ENCODE data around the gene TRNP1.
"Not testable (repeated sequence)": the region's sequence is repeated elsewhere in the genome, so short reads cannot be mapped to it uniquely, and the experiment has no call there.

The TRNP1 gene, protein sequence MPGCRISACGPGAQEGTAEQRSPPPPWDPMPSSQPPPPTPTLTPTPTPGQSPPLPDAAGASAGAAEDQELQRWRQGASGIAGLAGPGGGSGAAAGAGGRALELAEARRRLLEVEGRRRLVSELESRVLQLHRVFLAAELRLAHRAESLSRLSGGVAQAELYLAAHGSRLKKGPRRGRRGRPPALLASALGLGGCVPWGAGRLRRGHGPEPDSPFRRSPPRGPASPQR

DNA sequence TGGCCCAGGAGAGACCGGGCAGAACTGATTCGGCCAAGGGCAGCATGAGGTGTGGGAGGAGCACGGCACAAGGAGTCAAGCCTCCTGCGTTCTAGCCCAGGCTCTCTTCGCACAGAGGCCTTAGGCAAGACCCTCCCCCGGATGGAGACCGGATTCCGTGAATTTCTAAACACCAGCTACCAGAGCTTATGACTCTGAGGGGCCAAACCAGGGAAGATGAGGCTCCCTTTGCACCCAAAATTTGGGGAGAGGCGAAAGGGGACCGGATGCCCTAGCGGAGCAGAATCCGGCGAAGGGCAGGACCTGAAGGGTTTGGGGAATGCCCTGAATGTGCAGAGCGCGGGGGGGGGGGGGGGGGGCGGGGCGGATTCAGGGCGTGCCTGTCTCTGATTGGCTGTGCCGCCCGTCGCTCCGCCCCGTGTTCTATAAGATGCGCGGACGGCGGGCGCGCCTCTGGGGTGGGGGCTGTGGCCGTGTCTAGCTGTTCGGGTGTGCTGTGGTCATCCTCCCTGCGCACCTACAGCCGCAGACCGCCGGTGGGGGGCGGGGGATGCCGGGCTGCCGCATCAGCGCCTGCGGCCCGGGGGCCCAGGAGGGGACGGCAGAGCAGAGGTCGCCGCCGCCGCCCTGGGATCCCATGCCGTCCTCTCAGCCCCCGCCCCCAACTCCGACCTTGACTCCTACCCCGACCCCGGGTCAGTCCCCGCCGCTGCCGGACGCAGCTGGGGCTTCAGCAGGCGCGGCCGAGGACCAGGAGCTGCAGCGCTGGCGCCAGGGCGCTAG lies at the start of gene TRNP1:
TRNP1 (plus strand) TSS at position 456 of the 783 bp plus-strand sequence; CDS start at position 551, 95 bp downstream.
- intact Hi-C loops (cut with DNase I; ENCODE audit: low total_unique reads), result loop anchor here (5.0 kb wide), 1 partner anchor 289 kb away; no protein-coding TSS in a partner anchor
- no peaks in the 10 kb centered on the region for H3K36me3 ChIP-seq
- H3K9me3 ChIP-seq, result no peaks in the 10 kb centered on the region
- peaks cover 0 to 24% of the 10 kb centered on the region in 2 donors for H3K27me3 ChIP-seq
- TF ChIP-seq, protein P1, sequence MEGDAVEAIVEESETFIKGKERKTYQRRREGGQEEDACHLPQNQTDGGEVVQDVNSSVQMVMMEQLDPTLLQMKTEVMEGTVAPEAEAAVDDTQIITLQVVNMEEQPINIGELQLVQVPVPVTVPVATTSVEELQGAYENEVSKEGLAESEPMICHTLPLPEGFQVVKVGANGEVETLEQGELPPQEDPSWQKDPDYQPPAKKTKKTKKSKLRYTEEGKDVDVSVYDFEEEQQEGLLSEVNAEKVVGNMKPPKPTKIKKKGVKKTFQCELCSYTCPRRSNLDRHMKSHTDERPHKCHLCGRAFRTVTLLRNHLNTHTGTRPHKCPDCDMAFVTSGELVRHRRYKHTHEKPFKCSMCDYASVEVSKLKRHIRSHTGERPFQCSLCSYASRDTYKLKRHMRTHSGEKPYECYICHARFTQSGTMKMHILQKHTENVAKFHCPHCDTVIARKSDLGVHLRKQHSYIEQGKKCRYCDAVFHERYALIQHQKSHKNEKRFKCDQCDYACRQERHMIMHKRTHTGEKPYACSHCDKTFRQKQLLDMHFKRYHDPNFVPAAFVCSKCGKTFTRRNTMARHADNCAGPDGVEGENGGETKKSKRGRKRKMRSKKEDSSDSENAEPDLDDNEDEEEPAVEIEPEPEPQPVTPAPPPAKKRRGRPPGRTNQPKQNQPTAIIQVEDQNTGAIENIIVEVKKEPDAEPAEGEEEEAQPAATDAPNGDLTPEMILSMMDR (IDR thresholded peaks at IDR 0.05), result no peak
- peak within 1 kb of the TSS; percentile 66 to 91 for H3K4me3 ChIP-seq
- H3K27ac ChIP-seq, result peak within 1 kb of the TSS; percentile 67 to 70
- H3K4me1 ChIP-seq, result peaks cover 0 to 52% (median 34%) of the 10 kb centered on the region in 4 donors
- peak; percentile 58 to 79 for DNase-seq

DNA sequence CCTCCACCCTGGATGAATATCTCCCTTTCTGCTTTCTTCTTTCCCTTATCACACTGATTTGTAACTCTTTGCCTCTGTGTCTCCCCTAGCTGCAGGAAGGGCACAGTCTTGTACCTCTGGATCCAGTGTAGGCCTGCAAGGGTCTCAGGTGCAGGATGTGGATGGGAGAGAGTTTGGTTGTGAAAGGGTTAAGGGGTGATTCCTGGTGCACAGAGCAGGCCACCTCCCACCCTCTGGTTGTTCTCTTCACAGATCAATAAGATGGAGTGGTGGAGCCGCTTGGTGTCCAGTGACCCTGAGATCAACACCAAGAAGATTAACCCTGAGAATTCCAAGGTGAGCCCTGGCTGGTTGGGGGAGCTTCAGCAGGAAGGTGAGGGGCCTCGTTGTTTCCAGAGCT lies 48.4 kb upstream of the TRNP1 start:
- Histone ChIP-seq H3K27me3 (no peaks in the 10 kb centered on the region), H3K36me3 (peaks cover 53 to 84% (median 59%) of the 10 kb centered on the region in 3 donors), H3K4me1 (no peaks in the 10 kb centered on the region), H3K9me3 (no peaks in the 10 kb centered on the region), H3K27ac (no peak overlapping the region), H3K4me3 (no peak overlapping the region)
- TF ChIP-seq, protein P1 (IDR thresholded peaks at IDR 0.05), result no peak
- intact Hi-C loops (cut with DNase I; ENCODE audit: low total_unique reads), result no loop called here
- DNase-seq, result no peak

DNA sequence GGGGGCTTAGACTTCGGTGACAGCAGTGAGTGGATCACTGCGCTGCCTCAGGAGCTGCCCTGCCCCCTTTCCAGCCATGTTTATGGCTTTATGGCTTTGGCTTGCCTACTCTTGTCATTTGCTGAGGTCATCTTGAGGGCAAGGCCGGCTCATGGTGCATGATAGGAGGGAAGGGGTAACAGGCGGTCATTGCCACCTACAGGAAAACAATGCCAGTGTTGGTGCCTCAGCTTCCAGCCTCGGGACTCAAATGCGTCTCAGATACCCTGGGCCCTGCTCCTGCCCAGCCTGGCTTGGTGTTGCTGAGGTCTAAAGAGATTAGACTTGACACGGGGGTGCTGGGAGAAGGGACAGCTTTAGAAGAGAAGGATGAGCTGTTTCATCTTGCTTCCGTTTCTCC lies 47.8 kb upstream of the TRNP1 start:
- Histone ChIP-seq H3K4me3 (no peak overlapping the region), H3K27ac (no peak overlapping the region), H3K36me3 (peaks cover 53 to 90% (median 59%) of the 10 kb centered on the region in 3 donors), H3K4me1 (no peaks in the 10 kb centered on the region), H3K9me3 (no peaks in the 10 kb centered on the region), H3K27me3 (no peaks in the 10 kb centered on the region)
- intact Hi-C loops (cut with DNase I; ENCODE audit: low total_unique reads), result no loop called here
- DNase-seq, result no peak
- TF ChIP-seq, protein P1 (IDR thresholded peaks at IDR 0.05), result no peak

DNA sequence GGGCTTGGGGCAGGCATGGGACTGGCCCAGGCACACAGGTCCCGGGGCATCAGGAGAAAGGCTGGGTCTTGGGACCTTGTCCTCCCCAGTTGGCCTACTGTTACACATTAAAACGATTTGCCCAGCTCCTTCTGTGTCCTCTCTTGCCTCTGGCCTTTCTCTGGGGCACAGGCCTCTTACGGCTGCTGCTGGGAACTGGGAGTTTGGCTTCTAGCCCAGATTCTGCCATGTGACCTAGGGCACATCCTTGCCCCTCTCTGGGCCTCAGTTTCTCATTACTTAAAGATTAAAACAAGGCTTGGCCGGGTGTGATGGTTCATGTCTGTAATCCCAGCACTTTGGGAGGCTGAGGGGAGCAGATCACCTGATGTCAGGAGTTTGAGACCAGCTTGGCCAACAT lies 47.2 kb upstream of the TRNP1 start:
- Histone ChIP-seq H3K4me1 (no peaks in the 10 kb centered on the region), H3K27me3 (peaks cover 0 to 2% of the 10 kb centered on the region in 2 donors), H3K4me3 (no peak overlapping the region), H3K27ac (no peak overlapping the region), H3K9me3 (no peaks in the 10 kb centered on the region), H3K36me3 (peaks cover 52 to 93% (median 58%) of the 10 kb centered on the region in 3 donors)
- intact Hi-C loops (cut with DNase I; ENCODE audit: low total_unique reads), result no loop called here
- no peak for DNase-seq
- TF ChIP-seq, protein P1 (IDR thresholded peaks at IDR 0.05), result no peak

DNA sequence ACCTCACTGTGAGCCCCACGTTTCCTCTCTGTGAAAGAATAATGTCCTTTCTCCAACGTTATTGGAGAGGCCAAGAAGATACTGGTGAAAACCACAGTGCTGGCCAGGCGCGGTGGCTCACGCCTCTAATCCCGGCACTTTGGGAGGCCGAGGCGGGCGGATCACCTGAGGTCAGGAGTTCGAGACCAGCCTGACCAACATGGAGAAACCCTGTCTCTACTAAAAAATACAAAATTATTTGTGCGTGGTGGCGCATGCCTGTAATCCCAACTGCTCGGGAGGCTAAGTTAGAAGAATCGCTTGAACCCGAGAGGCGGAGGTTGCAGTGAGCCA lies 44.8 kb upstream of the TRNP1 start:
- H3K36me3 ChIP-seq, result peaks cover 27 to 82% (median 34%) of the 10 kb centered on the region in 3 donors
- H3K27me3 ChIP-seq, result peaks cover 0 to 16% of the 10 kb centered on the region in 2 donors

More for the DNA sequence above, 44.8 kb upstream of the TRNP1 start:
- H3K4me1 ChIP-seq; H3K27ac ChIP-seq; intact Hi-C loops (cut with DNase I; ENCODE audit: low total_unique reads); DNase-seq; H3K4me3 ChIP-seq; H3K9me3 ChIP-seq: not testable (repeated sequence)

All from tibial artery (tissue), 4 donors.